ENCODE data around the gene MSL1. TPM values are rescaled to one million over a fixed set of nuclear protein-coding genes. Genes with fewer than 3 reads are reported as not detected.

Gene MSL1
- total RNA-seq, 1 donor from 2014 or later, result 27.1 TPM

GRCh38 chr17:40150276-40150675 is 28.5 kb downstream of the MSL1 start:
- Histone ChIP-seq H3K36me3 (ENCODE audit: control insufficient read depth, insufficient read depth, low read length) (peaks cover 10% of the 10 kb centered on the region), H3K4me3 (ENCODE audit: low read depth, low read length) (no peak overlapping the region), H3K27me3 (ENCODE audit: control insufficient read depth, insufficient read depth, low read length) (no peaks in the 10 kb centered on the region)
- DNase-seq (ENCODE audit: low read depth) (no peak), FAIRE-seq (no peak)
- no peak for TF ChIP-seq CTCF (IDR thresholded peaks at IDR 0.05; ENCODE audit: insufficient read depth, low read length, severe bottlenecking)

GRCh38 chr17:40151414-40151963 is 29.7 kb downstream of the MSL1 start:
- DNase-seq (ENCODE audit: low read depth) (no peak), FAIRE-seq (no peak)
- TF ChIP-seq CTCF (IDR thresholded peaks at IDR 0.05; ENCODE audit: insufficient read depth, low read length, severe bottlenecking), result no peak
- H3K36me3 ChIP-seq (ENCODE audit: control insufficient read depth, insufficient read depth, low read length), result peaks cover 7% of the 10 kb centered on the region
- H3K4me3 ChIP-seq (ENCODE audit: low read depth, low read length), result no peak overlapping the region
- H3K27me3 ChIP-seq (ENCODE audit: control insufficient read depth, insufficient read depth, low read length), result no peaks in the 10 kb centered on the region

GRCh38 chr17:40153603-40154236 is 31.9 kb downstream of the MSL1 start:
- TF ChIP-seq CTCF (IDR thresholded peaks at IDR 0.05; ENCODE audit: insufficient read depth, low read length, severe bottlenecking), result no peak
- Histone ChIP-seq H3K36me3 (ENCODE audit: control insufficient read depth, insufficient read depth, low read length) (peaks cover 6% of the 10 kb centered on the region), H3K4me3 (ENCODE audit: low read depth, low read length) (no peak overlapping the region), H3K27me3 (ENCODE audit: control insufficient read depth, insufficient read depth, low read length) (no peaks in the 10 kb centered on the region)
- no peak for FAIRE-seq
- no peak for DNase-seq (ENCODE audit: low read depth)

- Histone ChIP-seq H3K4me3 (ENCODE audit: low read depth, low read length) (no peak overlapping the region), H3K27me3 (ENCODE audit: control insufficient read depth, insufficient read depth, low read length) (no peaks in the 10 kb centered on the region), H3K36me3 (ENCODE audit: control insufficient read depth, insufficient read depth, low read length) (peaks cover 7% of the 10 kb centered on the region)
- TF ChIP-seq CTCF (IDR thresholded peaks at IDR 0.05; ENCODE audit: insufficient read depth, low read length, severe bottlenecking), result no peak
- DNase-seq (ENCODE audit: low read depth), result peak; percentile 38
- no peak for FAIRE-seq
These were observed 36.2 kb downstream of the MSL1 start for GRCh38 chr17:40157973-40158372.

- FAIRE-seq (no peak), DNase-seq (ENCODE audit: low read depth) (no peak)
- no peak for TF ChIP-seq CTCF (IDR thresholded peaks at IDR 0.05; ENCODE audit: insufficient read depth, low read length, severe bottlenecking)
- H3K36me3 ChIP-seq (ENCODE audit: control insufficient read depth, insufficient read depth, low read length), result peaks cover 8% of the 10 kb centered on the region
- no peaks in the 10 kb centered on the region for H3K27me3 ChIP-seq (ENCODE audit: control insufficient read depth, insufficient read depth, low read length)
- no peak overlapping the region for H3K4me3 ChIP-seq (ENCODE audit: low read depth, low read length)
These were observed 36.8 kb downstream of the MSL1 start for GRCh38 chr17:40158438-40159013.

Data from bronchial epithelial cell (primary cell).